HepG2 (cell line): ENCODE results near the gene SKIDA1. TPM values are rescaled to one million over a fixed set of nuclear protein-coding genes. Genes with fewer than 3 reads are reported as not detected.

Source experiments
- ATAC-seq: fragments of 200-7000 bp; cut with Tn5 transposase; 3 replicates; pipeline ENCODE4 v1.9.1; 2020; ENCODE audit warnings: mild to moderate bottlenecking, moderate library complexity
- BruUV-seq: library from RNA; stranded (reverse); fragments of 400-500 nt; replicated peaks from 2 replicates; lab custom pipeline; 2021; lab: Mats Ljungman, UMichigan
- CTCF ChIA-PET: fragments of 300-600 bp; formaldehyde crosslinking; extraction: SDS; loops from one replicate; lab custom pipeline; 2021; ENCODE audit warnings: low total read pairs, inconsistent platforms, low intra/inter-chr PET ratio; lab: Yijun Ruan, JAX
- POLR2A ChIA-PET: fragments of 350-600 bp; sonication (Branson Sonifier 250); formaldehyde crosslinking; loops from one replicate; lab custom pipeline; 2020; ENCODE audit warnings: antibody characterized with exemption, inconsistent platforms; lab: Yijun Ruan, JAX
- DNase-seq: peaks from one replicate; pipeline ENCODE4 v3.0.0-alpha.2; 2015; ENCODE audit warnings: low spot score
- FAIRE-seq: peaks from 3 replicates; lab custom pipeline; 2011; peaks lifted over from hg19 to GRCh38; lab: Jason Lieb, UNC
- H2AFZ ChIP-seq: one replicate; pipeline ENCODE4 v1.6.1; 2011; ENCODE audit warnings: low read length, inconsistent platforms
- H3K27ac ChIP-seq: fragments of 300-600 bp; 3 replicates; pipeline ENCODE4 v1.8.0; 2011; ENCODE audit warnings: mixed run types, mild to moderate bottlenecking, mixed read lengths, low read length, inconsistent platforms; ENCODE audit not compliant: insufficient read depth; ENCODE audit errors: extremely low read length
- H3K27me3 ChIP-seq, 2 experiments: fragments of 200-600 bp in 1 of 2; 2 replicates in 1 of 2; 3 replicates in 1 of 2; pipeline versions ENCODE4 v1.6.0 to v1.8.0; 2011; ENCODE audit warnings: low read length in 2 of 2, mild to moderate bottlenecking in 2 of 2, moderate library complexity in 2 of 2, inconsistent platforms in 1 of 2; ENCODE audit not compliant: insufficient read depth in 2 of 2, control insufficient read depth in 1 of 2
- H3K36me3 ChIP-seq, 2 experiments: fragments of 200-600 bp in 1 of 2; replicated peaks in 1 of 2; 2 replicates in 1 of 2; 3 replicates in 1 of 2; pipeline versions ENCODE4 v1.5.1 to v1.8.0; 2011; ENCODE audit warnings: low read length in 2 of 2, inconsistent platforms in 1 of 2; ENCODE audit not compliant: insufficient read depth in 2 of 2, control insufficient read depth in 1 of 2
- H3K4me1 ChIP-seq: 2 replicates; pipeline ENCODE4 v1.5.1; 2012; ENCODE audit warnings: low read length, inconsistent platforms; ENCODE audit not compliant: insufficient read depth
- H3K4me2 ChIP-seq: 2 replicates; pipeline ENCODE4 v1.6.0; 2011; ENCODE audit warnings: low read depth, low read length, inconsistent platforms
- H3K4me3 ChIP-seq, 3 experiments: fragments of 200-600 bp in 1 of 3; sonication (generic), shearing (Covaris generic) in 1 of 3; replicated peaks in 1 of 3; 2 replicates each; pipeline ENCODE4 v1.5.1; 2011 to 2016; ENCODE audit warnings: low read length in 3 of 3, inconsistent platforms in 2 of 3, low read depth in 2 of 3, mild to moderate bottlenecking in 2 of 3, control low read depth in 1 of 3, mixed read lengths in 1 of 3; ENCODE audit not compliant: insufficient read depth in 1 of 3
- H3K79me2 ChIP-seq: one replicate; pipeline ENCODE4 v1.6.1; 2011; ENCODE audit warnings: low read length, inconsistent platforms; ENCODE audit not compliant: insufficient read depth
- H3K9ac ChIP-seq: 2 replicates; pipeline ENCODE4 v1.6.0; 2011; ENCODE audit warnings: mild to moderate bottlenecking, low read depth, low read length, inconsistent platforms; ENCODE audit not compliant: insufficient read depth
- H3K9me3 ChIP-seq: 2 replicates; pipeline ENCODE4 v1.5.1; 2012; ENCODE audit warnings: mild to moderate bottlenecking, low read length
- H4K20me1 ChIP-seq: 2 replicates; pipeline ENCODE4 v1.6.0; 2011; ENCODE audit warnings: inconsistent platforms, mild to moderate bottlenecking, low read length, moderate library complexity; ENCODE audit not compliant: insufficient read depth
- CREM ChIP-seq, 2 experiments: sonication (generic) in 1 of 2; formaldehyde crosslinking in 1 of 2; IDR thresholded peaks; 2 replicates each; pipeline versions ENCODE4 v1.4.0 to v1.6.1; 2016 to 2020; ENCODE audit warnings: antibody characterized with exemption in 1 of 2, mild to moderate bottlenecking in 1 of 2, missing genetic modification reagents in 1 of 2
- HDAC6 ChIP-seq: fragments of 200-600 bp; sonication (generic); IDR thresholded peaks from 2 replicates; pipeline ENCODE4 v1.7.0; 2017; ENCODE audit warnings: mild to moderate bottlenecking, antibody characterized with exemption, low read length, low read depth
- MAFK ChIP-seq, 2 experiments: IDR thresholded peaks in 1 of 2; conservative IDR thresholded peaks in 1 of 2; 2 replicates each; pipeline ENCODE4 v1.6.1; 2011; ENCODE audit warnings: improper control_type of control experiment in 2 of 2, low read length in 2 of 2
- MEF2D ChIP-seq: sonication (generic); formaldehyde crosslinking; IDR thresholded peaks from 2 replicates; pipeline ENCODE4 v1.5.1; 2020; ENCODE audit warnings: mild to moderate bottlenecking, missing genetic modification reagents
- NCOA1 ChIP-seq: sonication (generic); formaldehyde crosslinking; IDR thresholded peaks from 2 replicates; pipeline ENCODE4 v1.9.0; 2021; ENCODE audit warnings: missing genetic modification reagents
- PAF1 ChIP-seq: IDR thresholded peaks from 2 replicates; pipeline ENCODE4 v1.6.1; 2016; ENCODE audit warnings: missing genetic modification reagents, missing compliant biosample characterization
- POLR2G ChIP-seq: fragments of 200-400 bp; formaldehyde crosslinking; IDR thresholded peaks from 2 replicates; pipeline ENCODE4 v1.6.1; 2018; ENCODE audit warnings: mild to moderate bottlenecking, low read depth, low read length, moderate library complexity
- SMAD1 ChIP-seq: sonication (generic); formaldehyde crosslinking; IDR thresholded peaks from 2 replicates; pipeline ENCODE4 v1.4.0; 2020; ENCODE audit warnings: missing genetic modification reagents, low read depth, mild to moderate bottlenecking, borderline replicate concordance
- SRY ChIP-seq: sonication (generic); formaldehyde crosslinking; IDR thresholded peaks from 2 replicates; pipeline ENCODE4 v1.8.0; 2022; ENCODE audit warnings: mild to moderate bottlenecking, missing genetic modification reagents
- ZBTB42 ChIP-seq: sonication (generic); formaldehyde crosslinking; IDR thresholded peaks from 2 replicates; pipeline ENCODE4 v1.5.0; 2020; ENCODE audit warnings: mild to moderate bottlenecking, missing genetic modification reagents
- ZBTB7B ChIP-seq: sonication (generic); formaldehyde crosslinking; IDR thresholded peaks from 2 replicates; pipeline ENCODE4 v1.4.0; 2020; ENCODE audit warnings: missing genetic modification reagents
- ZMYM3 ChIP-seq: sonication (generic); formaldehyde crosslinking; IDR thresholded peaks from 2 replicates; pipeline ENCODE4 v1.5.1; 2020; ENCODE audit warnings: mild to moderate bottlenecking, missing genetic modification reagents
- ZMYM4 ChIP-seq: sonication (generic); formaldehyde crosslinking; IDR thresholded peaks from 2 replicates; pipeline ENCODE4 v1.8.1; 2023; ENCODE audit warnings: mild to moderate bottlenecking, missing genetic modification reagents
- ZNF136 ChIP-seq: sonication (generic); formaldehyde crosslinking; IDR thresholded peaks from 2 replicates; pipeline ENCODE4 v1.8.1; 2022; ENCODE audit warnings: low read depth, mild to moderate bottlenecking, moderate library complexity, missing genetic modification reagents
- ZSCAN20 ChIP-seq: sonication (generic); formaldehyde crosslinking; IDR thresholded peaks from 2 replicates; pipeline ENCODE4 v1.4.0; 2020; ENCODE audit warnings: missing genetic modification reagents, mild to moderate bottlenecking, borderline replicate concordance
- WGBS: methylation state at CpG from one replicate; pipeline ENCODE4 v1.1.6; 2017; ENCODE audit warnings: low lambda C conversion rate; 5-methylcytosine and 5-hydroxymethylcytosine counted together
- in situ Hi-C: cut with HindIII; loops from 2 replicates; pipeline ENCODE4 v1.10.0; 2017; ENCODE audit warnings: low pct_unique_long_range_greater_than_20kb; ENCODE audit not compliant: extremely low pct_ligation_motif_present
- intact Hi-C: fragments of 100-400 bp; cut with micrococcal nuclease; formaldehyde crosslinking; loops from one replicate; pipeline ENCODE4 v1.10.0; 2022; ENCODE audit not compliant: unreplicated experiment
- polyA plus RNA-seq, 8 experiments: library from polyadenylated mRNA; depleted of rRNA in 3 of 8; stranded (reverse) in 7 of 8; unstranded in 1 of 8; fragments of >200 nt; fragmentation: Illumina TruSeq in 4 of 8; extraction: Trizol in 4 of 8; gene quantifications; 2 replicates each; pipeline versions ENCODE4 v1.2.1 to v1.2.3, GENCODE V29; 2011 to 2016; ENCODE audit warnings: low read depth in 4 of 8, missing spikeins in 1 of 8, mixed read lengths in 1 of 8; ENCODE audit not compliant: insufficient read depth in 1 of 8
- total RNA-seq, 5 experiments: library from RNA; depleted of rRNA; stranded (reverse); fragments of >200 nt; fragmentation: Illumina TruSeq; extraction: Trizol; gene quantifications; 2 replicates each; pipeline ENCODE4 v1.2.3, GENCODE V29; 2016; ENCODE audit warnings: low read depth in 1 of 5
- TF ChIP-seq, protein P1 (sequence below): IDR thresholded peaks from 2 replicates; pipeline ENCODE4 v1.6.1; 2016; ENCODE audit warnings: low read depth, borderline replicate concordance
- TF ChIP-seq, protein P2 (sequence below): sonication (generic); formaldehyde crosslinking; IDR thresholded peaks from 2 replicates; pipeline ENCODE4 v1.5.0; 2020; ENCODE audit warnings: missing genetic modification reagents
- TF ChIP-seq, protein P3 (sequence below): sonication (generic); formaldehyde crosslinking; IDR thresholded peaks from 2 replicates; pipeline ENCODE4 v1.4.0; 2020; ENCODE audit warnings: missing genetic modification reagents
- TF ChIP-seq, protein P4 (sequence below): sonication (generic); formaldehyde crosslinking; IDR thresholded peaks from 2 replicates; pipeline ENCODE4 v1.4.0; 2020; ENCODE audit warnings: mild to moderate bottlenecking, missing genetic modification reagents
- TF ChIP-seq, protein P5 (sequence below): sonication (generic); formaldehyde crosslinking; IDR thresholded peaks from 2 replicates; pipeline ENCODE4 v1.5.1; 2020; ENCODE audit warnings: mild to moderate bottlenecking, missing genetic modification reagents, borderline replicate concordance

SKIDA1 gene
- total and polyA plus RNA-seq, 2 of the 13 experiments (the other 11 are each of a cell fraction or from before 2014, with no cell fraction given), result 0.73 to 1.5 TPM

DNA sequence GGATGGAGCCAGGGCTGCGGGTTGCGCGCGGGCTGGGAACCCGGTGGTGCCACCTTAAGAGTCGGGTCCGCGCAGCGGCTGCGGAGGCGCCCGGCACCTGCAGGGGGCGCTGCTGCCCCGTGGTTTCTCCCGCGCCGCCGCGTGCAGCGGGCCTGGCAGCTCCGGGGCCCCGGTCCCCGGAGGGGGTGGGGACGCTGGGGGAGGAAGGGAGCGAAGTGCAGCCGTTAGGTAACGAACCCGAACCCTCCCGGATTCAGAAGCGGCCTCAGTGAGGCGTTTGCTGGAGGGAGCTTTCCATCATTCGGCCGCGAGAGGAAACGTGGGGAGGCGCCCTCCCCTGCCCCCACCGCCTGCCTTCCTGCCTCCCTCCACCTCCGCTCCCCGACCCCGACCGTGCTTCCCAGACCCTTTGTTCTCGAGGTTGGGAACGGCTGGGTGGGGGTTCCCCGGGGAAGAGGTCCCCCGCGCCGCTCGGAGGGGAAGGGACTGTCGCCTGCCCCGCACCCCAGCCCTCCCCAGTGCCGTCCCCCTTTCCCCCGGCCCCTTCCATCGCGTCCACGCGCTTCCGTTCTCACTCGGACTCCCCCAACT lies 29.6 kb downstream of the SKIDA1 start:
- peak overlapping the region; percentile 97 for H3K4me2 ChIP-seq
- DNase-seq (peak; percentile 95), ATAC-seq (peak; percentile 83), FAIRE-seq (peak; percentile 85)
- no peaks in the 10 kb centered on the region for H4K20me1 ChIP-seq
- ChIA-PET CTCF (interaction anchor here (0.8 to 2.9 kb wide), 10 partner anchors 11 to 315 kb away, joined by 3 to 13 read pairs (median 6); partner anchors contain the start of genes MLLT10 and SKIDA1), POLR2A (interaction anchor here (0.6 to 5.1 kb wide), 30 partner anchors 8 to 1713 kb away, joined by 3 to 294 read pairs (median 6); partner anchors contain the start of genes MLLT10 and SKIDA1)
- H3K4me1 ChIP-seq, result peaks cover 38% of the 10 kb centered on the region
- BruUV-seq, result no TSS peak
- in situ Hi-C loops (loop anchor here (10.0 to 25.0 kb wide), 2 partner anchors 209 to 459 kb away; no protein-coding TSS in a partner anchor), intact Hi-C loops (loop anchor here (1.0 to 10.0 kb wide), 10 partner anchors 21 to 456 kb away; partner anchors contain the start of gene SKIDA1)
- H3K79me2 ChIP-seq, result peaks cover 5% of the 10 kb centered on the region
- WGBS, result 3% methylated on average over 20 of the region's 58 CpGs
- H3K4me3 ChIP-seq, result peak overlapping the region; percentile 82 to 95 (median 83)
- H2AFZ ChIP-seq, result no peak overlapping the region
- H3K27ac ChIP-seq, result peak overlapping the region; percentile 98
- no peaks in the 10 kb centered on the region; a peak in 1 of 5 replicates for H3K27me3 ChIP-seq
- H3K36me3 ChIP-seq, result no peaks in the 10 kb centered on the region
- H3K9ac ChIP-seq, result peak overlapping the region; percentile 94
- H3K9me3 ChIP-seq, result no peaks in the 10 kb centered on the region
- TF ChIP-seq, protein P1, sequence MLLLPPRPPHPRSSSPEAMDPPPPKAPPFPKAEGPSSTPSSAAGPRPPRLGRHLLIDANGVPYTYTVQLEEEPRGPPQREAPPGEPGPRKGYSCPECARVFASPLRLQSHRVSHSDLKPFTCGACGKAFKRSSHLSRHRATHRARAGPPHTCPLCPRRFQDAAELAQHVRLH (CRISPR knock-in tag), result peak; percentile 98
- TF ChIP-seq ZNF136 (CRISPR knock-in tag), result no peak; the same call in 1 of the 2 replicates
- peak; percentile 96 for TF ChIP-seq ZMYM4 (CRISPR knock-in tag)
- TF ChIP-seq SMAD1 (CRISPR knock-in tag), result 0 out of 2 replicates have a peak, but pooled peaks have one; percentile 52
- TF ChIP-seq CREM (IDR thresholded peaks at IDR 0.05), result peak; percentile 39; the same call in 1 of the 2 replicates
- TF ChIP-seq CREM (CRISPR knock-in tag; IDR thresholded peaks at IDR 0.05), result no peak
- TF ChIP-seq HDAC6, result no peak
- TF ChIP-seq POLR2G, result peak; percentile 89
- peak; percentile 85 for TF ChIP-seq ZSCAN20
- no peak for TF ChIP-seq PAF1 (CRISPR knock-in tag)
- TF ChIP-seq, protein P2, sequence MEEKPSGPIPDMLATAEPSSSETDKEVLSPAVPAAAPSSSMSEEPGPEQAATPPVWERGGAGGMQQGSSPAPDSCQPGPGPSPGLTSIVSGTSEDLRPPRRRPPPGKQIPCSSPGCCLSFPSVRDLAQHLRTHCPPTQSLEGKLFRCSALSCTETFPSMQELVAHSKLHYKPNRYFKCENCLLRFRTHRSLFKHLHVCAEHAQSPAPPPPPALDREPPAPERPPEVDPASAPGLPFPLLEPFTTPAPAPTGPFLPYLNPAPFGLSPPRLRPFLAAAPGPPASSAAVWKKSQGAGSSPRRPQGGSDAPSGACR, result no peak
- peak; percentile 88 for TF ChIP-seq MEF2D (CRISPR knock-in tag)
- TF ChIP-seq NCOA1 (CRISPR knock-in tag), result no peak
- no peak for TF ChIP-seq MAFK (conservative IDR thresholded peaks at IDR 0.05 in 1 of 2, IDR thresholded peaks at IDR 0.05 in 1 of 2; ENCODE audit: low read length in 2 of 2)
- TF ChIP-seq, protein P3, sequence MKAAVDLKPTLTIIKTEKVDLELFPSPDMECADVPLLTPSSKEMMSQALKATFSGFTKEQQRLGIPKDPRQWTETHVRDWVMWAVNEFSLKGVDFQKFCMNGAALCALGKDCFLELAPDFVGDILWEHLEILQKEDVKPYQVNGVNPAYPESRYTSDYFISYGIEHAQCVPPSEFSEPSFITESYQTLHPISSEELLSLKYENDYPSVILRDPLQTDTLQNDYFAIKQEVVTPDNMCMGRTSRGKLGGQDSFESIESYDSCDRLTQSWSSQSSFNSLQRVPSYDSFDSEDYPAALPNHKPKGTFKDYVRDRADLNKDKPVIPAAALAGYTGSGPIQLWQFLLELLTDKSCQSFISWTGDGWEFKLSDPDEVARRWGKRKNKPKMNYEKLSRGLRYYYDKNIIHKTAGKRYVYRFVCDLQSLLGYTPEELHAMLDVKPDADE, result no peak; the same call in 1 of the 2 replicates
- TF ChIP-seq ZMYM3 (CRISPR knock-in tag), result peak; percentile 51; the same call in 1 of the 2 replicates
- TF ChIP-seq SRY (CRISPR knock-in tag), result no peak; the same call in 1 of the 2 replicates
- TF ChIP-seq, protein P4, sequence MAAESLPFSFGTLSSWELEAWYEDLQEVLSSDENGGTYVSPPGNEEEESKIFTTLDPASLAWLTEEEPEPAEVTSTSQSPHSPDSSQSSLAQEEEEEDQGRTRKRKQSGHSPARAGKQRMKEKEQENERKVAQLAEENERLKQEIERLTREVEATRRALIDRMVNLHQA (CRISPR knock-in tag), result peak; percentile 91
- TF ChIP-seq, protein P5, sequence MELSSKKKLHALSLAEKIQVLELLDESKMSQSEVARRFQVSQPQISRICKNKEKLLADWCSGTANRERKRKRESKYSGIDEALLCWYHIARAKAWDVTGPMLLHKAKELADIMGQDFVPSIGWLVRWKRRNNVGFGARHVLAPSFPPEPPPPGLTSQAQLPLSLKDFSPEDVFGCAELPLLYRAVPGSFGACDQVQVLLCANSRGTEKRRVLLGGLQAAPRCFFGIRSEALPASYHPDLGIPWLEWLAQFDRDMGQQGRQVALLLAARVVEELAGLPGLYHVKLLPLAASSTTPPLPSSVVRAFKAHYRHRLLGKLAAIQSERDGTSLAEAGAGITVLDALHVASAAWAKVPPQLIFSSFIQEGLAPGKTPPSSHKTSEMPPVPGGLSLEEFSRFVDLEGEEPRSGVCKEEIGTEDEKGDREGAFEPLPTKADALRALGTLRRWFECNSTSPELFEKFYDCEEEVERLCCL (CRISPR knock-in tag), result no peak
- peak; percentile 79; the same call in 1 of the 2 replicates for TF ChIP-seq ZBTB7B (CRISPR knock-in tag)
- 0 out of 2 replicates have a peak, but pooled peaks have one; percentile 9 for TF ChIP-seq ZBTB42 (CRISPR knock-in tag)
